ENCODE measurements around the gene FAM9C. TPM values are rescaled to one million over a fixed set of nuclear protein-coding genes. Genes with fewer than 3 reads are reported as not detected.

Gene FAM9C
- total RNA-seq, 1 donor from 2014 or later, result not detected

DNA sequence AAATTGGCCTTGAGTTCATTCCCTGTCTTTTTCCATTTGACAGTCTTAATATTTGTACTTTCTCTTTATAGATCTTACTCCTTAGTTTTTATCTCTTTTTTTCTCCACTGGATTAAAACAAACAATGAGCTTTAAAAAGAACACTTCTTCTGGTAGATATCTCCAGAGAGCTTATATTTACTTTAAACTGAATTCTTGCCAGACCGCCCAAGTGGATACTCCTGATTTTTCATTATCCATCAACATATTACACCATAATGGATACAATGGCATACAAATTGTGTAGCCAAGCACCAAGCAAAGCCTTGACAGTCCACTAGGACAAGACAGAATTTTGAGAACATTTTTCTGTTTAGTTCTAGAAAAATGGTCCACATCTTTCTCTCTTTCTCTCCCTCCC is 50.6 kb downstream of the FAM9C start:
- Mint-ChIP-seq H3K27me3 (ENCODE audit: unreplicated experiment) (no peaks in the 10 kb centered on the region), H3K4me3 (ENCODE audit: unreplicated experiment) (no peak overlapping the region), H3K4me1 (ENCODE audit: unreplicated experiment) (peaks cover 23% of the 10 kb centered on the region), H3K27ac (ENCODE audit: unreplicated experiment) (no peak overlapping the region), H3K36me3 (ENCODE audit: unreplicated experiment) (no peaks in the 10 kb centered on the region), H3K9me3 (ENCODE audit: unreplicated experiment) (no peaks in the 10 kb centered on the region)
- no peak for DNase-seq (ENCODE audit: extremely low spot score, unreplicated experiment)
- TF ChIP-seq, protein P1, sequence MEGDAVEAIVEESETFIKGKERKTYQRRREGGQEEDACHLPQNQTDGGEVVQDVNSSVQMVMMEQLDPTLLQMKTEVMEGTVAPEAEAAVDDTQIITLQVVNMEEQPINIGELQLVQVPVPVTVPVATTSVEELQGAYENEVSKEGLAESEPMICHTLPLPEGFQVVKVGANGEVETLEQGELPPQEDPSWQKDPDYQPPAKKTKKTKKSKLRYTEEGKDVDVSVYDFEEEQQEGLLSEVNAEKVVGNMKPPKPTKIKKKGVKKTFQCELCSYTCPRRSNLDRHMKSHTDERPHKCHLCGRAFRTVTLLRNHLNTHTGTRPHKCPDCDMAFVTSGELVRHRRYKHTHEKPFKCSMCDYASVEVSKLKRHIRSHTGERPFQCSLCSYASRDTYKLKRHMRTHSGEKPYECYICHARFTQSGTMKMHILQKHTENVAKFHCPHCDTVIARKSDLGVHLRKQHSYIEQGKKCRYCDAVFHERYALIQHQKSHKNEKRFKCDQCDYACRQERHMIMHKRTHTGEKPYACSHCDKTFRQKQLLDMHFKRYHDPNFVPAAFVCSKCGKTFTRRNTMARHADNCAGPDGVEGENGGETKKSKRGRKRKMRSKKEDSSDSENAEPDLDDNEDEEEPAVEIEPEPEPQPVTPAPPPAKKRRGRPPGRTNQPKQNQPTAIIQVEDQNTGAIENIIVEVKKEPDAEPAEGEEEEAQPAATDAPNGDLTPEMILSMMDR (IDR thresholded peaks at IDR 0.05), result no peak

DNA sequence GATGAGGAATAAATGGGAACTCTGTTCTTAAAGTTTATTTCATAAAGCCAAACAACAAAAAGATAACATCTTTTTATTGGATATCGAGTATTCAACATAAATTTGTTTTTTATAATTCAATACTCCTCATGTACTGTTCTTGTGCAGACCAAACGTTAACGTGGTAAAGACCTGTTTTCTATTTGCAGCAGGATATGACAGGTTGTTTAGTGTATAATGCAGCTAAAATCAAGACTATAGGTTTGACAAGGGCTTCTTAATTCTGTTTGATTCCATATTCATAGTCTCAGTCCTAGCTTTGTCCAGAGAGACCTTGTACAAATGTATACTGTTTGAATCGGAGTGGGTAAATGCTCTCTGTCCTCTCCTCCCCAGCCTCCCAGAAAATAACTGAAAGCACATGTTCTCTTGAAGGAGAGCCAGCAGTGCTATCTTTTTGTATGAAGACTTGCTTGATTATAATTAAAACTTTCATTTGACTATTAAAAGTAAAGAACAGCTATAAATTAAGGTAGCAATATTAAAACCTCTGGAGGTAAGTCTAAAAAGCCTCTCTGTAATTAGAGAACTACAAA is 51.8 kb downstream of the FAM9C start:
- no peak for DNase-seq (ENCODE audit: extremely low spot score, unreplicated experiment)
- Mint-ChIP-seq H3K27ac (ENCODE audit: unreplicated experiment) (no peak overlapping the region), H3K4me1 (ENCODE audit: unreplicated experiment) (peaks cover 21% of the 10 kb centered on the region), H3K4me3 (ENCODE audit: unreplicated experiment) (no peak overlapping the region), H3K36me3 (ENCODE audit: unreplicated experiment) (no peaks in the 10 kb centered on the region), H3K9me3 (ENCODE audit: unreplicated experiment) (no peaks in the 10 kb centered on the region), H3K27me3 (ENCODE audit: unreplicated experiment) (no peaks in the 10 kb centered on the region)
- TF ChIP-seq, protein P1 (IDR thresholded peaks at IDR 0.05), result no peak

GRCh38 chrX:12991575-12991974 is 52.8 kb downstream of the FAM9C start:
- no peak overlapping the region for H3K4me3 Mint-ChIP-seq (ENCODE audit: unreplicated experiment)
- no peaks in the 10 kb centered on the region for H3K36me3 Mint-ChIP-seq (ENCODE audit: unreplicated experiment)
- no peak overlapping the region for H3K27ac Mint-ChIP-seq (ENCODE audit: unreplicated experiment)
- H3K4me1 Mint-ChIP-seq (ENCODE audit: unreplicated experiment), result peaks cover 23% of the 10 kb centered on the region
- TF ChIP-seq, protein P1 (IDR thresholded peaks at IDR 0.05), result no peak
- DNase-seq (ENCODE audit: extremely low spot score, unreplicated experiment), result no peak
- H3K9me3 Mint-ChIP-seq (ENCODE audit: unreplicated experiment), result peaks cover 5% of the 10 kb centered on the region
- no peaks in the 10 kb centered on the region for H3K27me3 Mint-ChIP-seq (ENCODE audit: unreplicated experiment)

- no peaks in the 10 kb centered on the region for H3K36me3 Mint-ChIP-seq (ENCODE audit: unreplicated experiment)
- no peak overlapping the region for H3K4me3 Mint-ChIP-seq (ENCODE audit: unreplicated experiment)
- no peaks in the 10 kb centered on the region for H3K27me3 Mint-ChIP-seq (ENCODE audit: unreplicated experiment)
- H3K27ac Mint-ChIP-seq (ENCODE audit: unreplicated experiment), result no peak overlapping the region
- no peak for DNase-seq (ENCODE audit: extremely low spot score, unreplicated experiment)
- H3K9me3 Mint-ChIP-seq (ENCODE audit: unreplicated experiment), result peaks cover 10% of the 10 kb centered on the region
- TF ChIP-seq, protein P1 (IDR thresholded peaks at IDR 0.05), result no peak
- H3K4me1 Mint-ChIP-seq (ENCODE audit: unreplicated experiment), result peaks cover 33% of the 10 kb centered on the region
Observed at GRCh38 chrX:12989461-12989860, 55.0 kb downstream of the FAM9C start.

- peaks cover 10% of the 10 kb centered on the region for H3K9me3 Mint-ChIP-seq (ENCODE audit: unreplicated experiment)
Observed at GRCh38 chrX:12988797-12989196, 55.6 kb downstream of the FAM9C start.

More at GRCh38 chrX:12988797-12989196, 55.6 kb downstream of the FAM9C start:
- H3K36me3 Mint-ChIP-seq (ENCODE audit: unreplicated experiment), result no peaks in the 10 kb centered on the region
- H3K27ac Mint-ChIP-seq (ENCODE audit: unreplicated experiment), result no peak overlapping the region
- no peak overlapping the region for H3K4me3 Mint-ChIP-seq (ENCODE audit: unreplicated experiment)
- no peaks in the 10 kb centered on the region for H3K27me3 Mint-ChIP-seq (ENCODE audit: unreplicated experiment)
- no peak for DNase-seq (ENCODE audit: extremely low spot score, unreplicated experiment)
- TF ChIP-seq, protein P1 (IDR thresholded peaks at IDR 0.05), result no peak
- peaks cover 33% of the 10 kb centered on the region for H3K4me1 Mint-ChIP-seq (ENCODE audit: unreplicated experiment)

All from osteocyte (in vitro differentiated cells).